ENCODE results near the gene TMTC2. TPM values are rescaled to one million over a fixed set of nuclear protein-coding genes. Genes with fewer than 3 reads are reported as not detected.

Gene TMTC2
- total RNA-seq, 4 donors from 2014 or later: 18.8 to 30.7 (median 21.0) TPM

- no peak overlapping the region for H3K4me3 ChIP-seq (replicated peaks in 1 of 3)
- no peak overlapping the region for H3K27ac ChIP-seq
- no peaks in the 10 kb centered on the region for H3K27me3 ChIP-seq
- 89 to 100% methylated on average over 3 of the region's 3 CpGs for WGBS, 2 donors
- no peaks in the 10 kb centered on the region for H3K36me3 ChIP-seq
- no peaks in the 10 kb centered on the region for H3K9me3 ChIP-seq
- H3K4me1 ChIP-seq: no peaks in the 10 kb centered on the region
- TF ChIP-seq CTCF (IDR thresholded peaks at IDR 0.05): no peak
- no peak for TF ChIP-seq POLR2A (IDR thresholded peaks at IDR 0.05)
- DNase-seq: no peak
- intact Hi-C loops (cut with DNase I): no loop called here
These were observed 283.9 kb downstream of the TMTC2 start for GRCh38 chr12:82970614-82971013.

- H3K4me3 ChIP-seq (replicated peaks in 1 of 3): no peak overlapping the region
- 86 to 94% methylated on average over 4 of the region's 4 CpGs for WGBS, 2 donors
- H3K27ac ChIP-seq: no peak overlapping the region
- TF ChIP-seq POLR2A (IDR thresholded peaks at IDR 0.05): no peak
- no peak for TF ChIP-seq CTCF (IDR thresholded peaks at IDR 0.05)
- no peaks in the 10 kb centered on the region for H3K27me3 ChIP-seq
- no peak for DNase-seq
- intact Hi-C loops (cut with DNase I): no loop called here
- no peaks in the 10 kb centered on the region for H3K36me3 ChIP-seq
- no peaks in the 10 kb centered on the region for H3K4me1 ChIP-seq
- no peaks in the 10 kb centered on the region for H3K9me3 ChIP-seq
These were observed 284.9 kb downstream of the TMTC2 start for GRCh38 chr12:82971584-82971983.

- H3K27me3 ChIP-seq: no peaks in the 10 kb centered on the region
- no peaks in the 10 kb centered on the region for H3K9me3 ChIP-seq
- no peak overlapping the region for H3K27ac ChIP-seq
- no peak overlapping the region for H3K4me3 ChIP-seq (replicated peaks in 1 of 3)
- TF ChIP-seq CTCF (IDR thresholded peaks at IDR 0.05): no peak
- TF ChIP-seq POLR2A (IDR thresholded peaks at IDR 0.05): no peak
- no peak for DNase-seq
- no peaks in the 10 kb centered on the region for H3K36me3 ChIP-seq
- H3K4me1 ChIP-seq: no peaks in the 10 kb centered on the region
- 92 to 96% methylated on average over 3 of the region's 3 CpGs for WGBS, 2 donors
- intact Hi-C loops (cut with DNase I): no loop called here
These were observed 285.9 kb downstream of the TMTC2 start for GRCh38 chr12:82972624-82973023.

- Histone ChIP-seq H3K4me3 (replicated peaks in 1 of 3) (no peak overlapping the region), H3K4me1 (no peaks in the 10 kb centered on the region), H3K27ac (no peak overlapping the region), H3K27me3 (no peaks in the 10 kb centered on the region), H3K9me3 (no peaks in the 10 kb centered on the region), H3K36me3 (no peaks in the 10 kb centered on the region)
- 95% methylated on average over 3 of the region's 3 CpGs for WGBS, 2 donors
- DNase-seq: no peak
- intact Hi-C loops (cut with DNase I): no loop called here
- TF ChIP-seq CTCF (IDR thresholded peaks at IDR 0.05): no peak
- no peak for TF ChIP-seq POLR2A (IDR thresholded peaks at IDR 0.05)
These were observed 286.9 kb downstream of the TMTC2 start for GRCh38 chr12:82973592-82973991.

- Histone ChIP-seq H3K27me3 (no peaks in the 10 kb centered on the region), H3K4me3 (replicated peaks in 1 of 3) (no peak overlapping the region), H3K27ac (no peak overlapping the region), H3K4me1 (no peaks in the 10 kb centered on the region), H3K9me3 (no peaks in the 10 kb centered on the region), H3K36me3 (no peaks in the 10 kb centered on the region)
- intact Hi-C loops (cut with DNase I): no loop called here
- DNase-seq: no peak
- WGBS, 2 donors: 74 to 87% methylated on average over 1 of the region's 1 CpG
- no peak for TF ChIP-seq POLR2A (IDR thresholded peaks at IDR 0.05)
- no peak for TF ChIP-seq CTCF (IDR thresholded peaks at IDR 0.05)
These were observed 294.4 kb downstream of the TMTC2 start for GRCh38 chr12:82981150-82981549.
